Cerebellar cortex (tissue), 1 donor: ENCODE measurements around the gene OR9A2.
"Not testable (repeated sequence)": the region's sequence is repeated elsewhere in the genome, so short reads cannot be mapped to it uniquely, and the experiment has no call there.

ENCODE experiments used
- DNase-seq: peaks from one replicate; pipeline ENCODE4 v3.0.0-alpha.2; 2015; ENCODE audit warnings: low spot score

Gene OR9A2

DNA sequence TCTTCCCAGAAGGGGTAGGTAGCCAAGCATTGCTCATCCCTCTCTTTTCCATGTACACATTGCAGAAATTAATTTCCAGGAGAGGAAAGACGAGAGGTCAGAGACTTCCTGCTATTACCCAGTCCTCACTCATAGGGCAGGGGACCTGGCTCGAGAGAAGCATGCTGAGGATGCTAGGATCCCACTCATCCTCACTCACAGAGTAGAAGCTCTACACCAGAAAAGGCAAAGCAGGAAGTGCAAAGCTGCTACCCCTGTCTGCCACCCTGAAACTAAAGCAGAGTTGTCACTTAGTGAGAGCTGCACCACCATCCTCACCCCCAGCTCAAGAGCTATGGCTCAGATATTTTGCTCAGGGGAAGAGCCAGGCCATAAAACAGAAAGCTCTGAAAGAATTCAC is 9.9 kb downstream of the OR9A2 start:
- DNase-seq = no peak

GRCh38 chr7:143015926-143016490 is 10.9 kb downstream of the OR9A2 start:
- no peak for DNase-seq

- DNase-seq = no peak
Measured at GRCh38 chr7:143015084-143015483, 11.8 kb downstream of the OR9A2 start.

DNA sequence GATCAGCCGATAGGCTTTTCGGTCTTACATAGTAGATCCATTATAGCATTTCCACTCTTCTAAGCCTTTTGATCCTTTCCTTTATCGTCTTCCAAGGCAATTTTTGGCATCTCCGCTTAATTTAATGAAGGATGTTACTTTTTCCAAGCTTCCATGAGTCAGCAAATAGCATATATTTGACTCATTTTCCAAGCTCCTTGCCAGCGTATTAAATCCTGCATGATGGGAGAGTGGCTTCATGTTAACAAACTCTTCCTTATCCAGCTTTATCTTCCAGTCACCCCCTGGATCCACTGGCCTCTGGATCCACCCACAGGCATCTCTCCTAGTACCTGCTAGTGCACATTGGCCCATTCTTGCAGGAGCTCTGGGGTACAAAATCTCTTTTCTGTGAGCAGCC is 13.0 kb downstream of the OR9A2 start:
- no peak for DNase-seq

- no peak for DNase-seq
Measured at GRCh38 chr7:143013473-143013872, 13.5 kb downstream of the OR9A2 start.

- DNase-seq = no peak
Measured at GRCh38 chr7:143012409-143012808, 14.5 kb downstream of the OR9A2 start.

- DNase-seq = no peak
Measured at GRCh38 chr7:143012001-143012400, 14.9 kb downstream of the OR9A2 start.

- peak; percentile 57 for DNase-seq
Measured at GRCh38 chr7:143008007-143008901, 18.7 kb downstream of the OR9A2 start.

DNA sequence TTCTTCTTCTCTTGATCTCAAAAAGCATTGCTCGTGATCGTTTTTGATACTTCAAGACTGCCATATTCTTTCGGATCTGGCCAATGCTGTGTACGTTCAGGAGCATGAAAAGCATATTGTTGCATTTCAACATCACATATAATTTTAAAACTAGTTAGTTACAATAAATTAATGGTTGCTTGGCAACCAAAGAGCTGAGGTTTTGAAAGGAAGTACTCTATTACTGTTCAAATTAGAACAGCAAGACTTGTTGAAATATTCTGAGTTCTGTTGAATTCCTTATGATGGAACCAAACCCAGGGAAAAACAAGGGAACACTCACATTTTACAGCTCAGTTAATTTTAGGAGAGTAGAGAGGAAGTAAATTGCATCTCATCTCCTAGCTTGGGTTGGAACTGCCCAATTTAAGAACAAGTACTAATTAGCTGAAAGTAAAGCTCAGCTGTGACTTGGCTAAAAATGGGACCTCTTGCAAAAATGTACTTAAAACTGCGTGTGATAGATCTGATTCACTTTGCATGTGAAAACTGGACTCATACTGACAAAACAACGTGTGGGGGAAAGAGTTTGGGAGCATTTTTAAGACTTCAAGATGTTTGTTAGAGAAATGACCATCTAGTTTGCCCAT is 21.2 kb downstream of the OR9A2 start:
- no peak for DNase-seq

DNA sequence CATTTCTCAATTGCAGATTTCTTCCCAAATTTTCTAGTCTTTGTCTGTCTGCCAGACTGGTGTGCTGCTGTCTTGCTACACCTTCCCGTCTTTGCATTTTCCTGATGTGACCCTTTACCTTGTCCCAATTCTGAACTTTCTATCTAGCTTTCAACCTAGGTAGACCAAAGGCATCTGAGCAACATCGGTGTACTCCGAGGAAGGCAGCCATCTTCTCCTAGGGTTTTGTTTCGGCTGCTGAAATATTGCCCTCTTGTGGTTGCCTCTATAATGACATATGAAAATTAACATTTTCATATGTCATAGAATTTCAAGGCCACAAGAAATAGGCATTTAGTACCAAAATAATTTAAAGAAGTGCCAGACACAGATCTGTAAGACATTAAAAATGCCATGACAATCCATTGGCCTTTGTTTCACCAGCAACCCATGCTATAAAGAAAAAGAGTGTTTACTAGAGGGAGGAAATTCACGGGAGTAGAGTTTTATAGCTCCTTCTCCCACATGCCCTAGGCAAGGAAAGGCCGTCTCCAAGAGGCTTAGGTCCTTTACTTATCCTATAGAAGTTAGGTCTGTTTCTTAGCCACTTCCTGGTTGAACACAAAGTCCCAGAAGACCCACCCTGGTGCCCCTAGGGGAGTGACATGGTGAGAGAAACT is 23.4 kb downstream of the OR9A2 start:
- peak; percentile 27 for DNase-seq

DNA sequence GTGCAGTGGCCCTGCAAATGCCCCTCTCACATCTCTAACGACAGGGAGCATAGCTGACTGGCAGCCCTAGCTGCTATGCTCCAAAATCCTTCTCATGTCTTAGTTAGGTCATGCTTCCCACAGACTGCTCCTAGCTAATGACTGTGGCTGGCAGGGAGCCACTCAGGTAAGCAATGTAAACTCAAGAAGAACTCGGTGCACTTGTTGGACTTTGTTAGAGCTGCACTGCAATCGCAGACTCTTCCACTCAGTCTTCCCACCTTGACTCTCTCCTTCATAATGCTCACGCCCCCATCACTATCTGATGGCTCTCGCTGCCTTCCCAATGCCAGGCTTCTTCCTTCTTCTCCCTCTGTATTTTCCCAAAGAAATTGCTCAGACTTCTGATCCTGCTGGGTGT is 24.0 kb downstream of the OR9A2 start:
- DNase-seq = no peak

DNA sequence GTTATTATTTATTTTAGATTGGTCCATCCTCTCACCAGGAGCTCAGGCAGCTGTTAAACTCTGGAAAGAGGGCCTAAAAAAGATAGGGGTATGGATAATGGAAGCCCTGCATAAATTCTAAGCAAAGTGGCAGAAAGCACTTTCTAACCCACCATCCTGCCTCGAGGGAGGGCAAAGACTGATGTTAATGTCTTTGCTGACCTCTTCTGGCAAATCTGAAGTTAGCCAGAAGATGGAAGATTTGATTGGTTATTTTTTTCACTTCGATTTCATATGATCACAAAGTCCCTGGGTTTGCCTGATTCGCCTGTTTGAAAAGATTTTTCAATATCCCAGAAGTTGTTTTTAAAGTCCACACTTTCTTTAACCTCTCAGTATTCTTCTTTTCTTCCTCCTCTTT is 24.8 kb downstream of the OR9A2 start:
- DNase-seq = no peak

GRCh38 chr7:143000648-143001047 is 26.3 kb downstream of the OR9A2 start:
- no peak for DNase-seq

GRCh38 chr7:142999793-143000192 is 27.1 kb downstream of the OR9A2 start:
- no peak for DNase-seq

GRCh38 chr7:142998966-142999365 is 28.0 kb downstream of the OR9A2 start:
- no peak for DNase-seq

DNA sequence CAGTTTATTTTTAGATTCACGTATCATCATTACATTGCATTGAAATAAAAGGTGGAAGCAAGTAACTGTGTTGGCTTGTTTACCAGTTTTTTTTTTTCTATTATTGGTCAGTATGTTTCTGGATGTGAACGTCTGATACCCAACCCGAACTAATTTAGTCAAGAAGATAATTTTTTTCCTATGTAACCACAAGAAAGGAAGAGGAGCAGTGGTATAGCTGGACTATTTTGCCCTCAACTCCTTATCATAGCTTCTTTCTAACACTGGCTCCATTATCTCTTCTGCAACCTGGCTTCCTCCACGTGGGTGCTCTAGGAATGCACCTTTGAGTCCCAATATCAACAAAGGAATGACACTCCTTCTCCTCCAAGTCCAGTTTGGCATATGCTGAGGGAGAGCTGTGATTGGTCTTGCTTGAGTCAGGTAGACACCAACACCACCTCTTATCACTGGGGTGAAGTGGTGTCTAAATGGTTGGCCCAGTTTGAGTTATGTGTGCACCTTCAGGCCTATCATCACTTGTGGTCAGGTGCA is 29.4 kb downstream of the OR9A2 start:
- DNase-seq = no peak

DNA sequence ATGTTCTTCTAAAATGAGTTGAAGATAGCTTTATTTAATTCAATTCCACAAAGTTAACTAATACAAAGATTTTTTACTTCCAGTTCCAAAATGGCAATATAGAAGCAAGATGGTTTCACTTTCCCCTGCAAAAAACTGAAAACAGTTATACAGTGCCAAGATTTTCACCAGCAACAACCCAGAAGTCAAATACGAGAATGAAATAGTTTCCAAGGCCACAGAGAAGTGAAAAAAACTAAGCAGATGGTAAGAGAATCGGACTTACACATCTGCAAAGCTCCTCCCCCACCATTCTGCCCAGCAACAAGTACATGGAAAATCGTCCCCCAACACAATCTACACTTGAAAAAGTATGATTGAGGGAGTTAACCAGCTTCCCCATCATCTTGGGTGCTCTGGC is 34.5 kb downstream of the OR9A2 start:
- no peak for DNase-seq

- DNase-seq = no peak
Measured at GRCh38 chr7:142984297-142984696, 42.6 kb downstream of the OR9A2 start.

GRCh38 chr7:142983825-142984224 is 43.1 kb downstream of the OR9A2 start:
- DNase-seq = no peak

DNA sequence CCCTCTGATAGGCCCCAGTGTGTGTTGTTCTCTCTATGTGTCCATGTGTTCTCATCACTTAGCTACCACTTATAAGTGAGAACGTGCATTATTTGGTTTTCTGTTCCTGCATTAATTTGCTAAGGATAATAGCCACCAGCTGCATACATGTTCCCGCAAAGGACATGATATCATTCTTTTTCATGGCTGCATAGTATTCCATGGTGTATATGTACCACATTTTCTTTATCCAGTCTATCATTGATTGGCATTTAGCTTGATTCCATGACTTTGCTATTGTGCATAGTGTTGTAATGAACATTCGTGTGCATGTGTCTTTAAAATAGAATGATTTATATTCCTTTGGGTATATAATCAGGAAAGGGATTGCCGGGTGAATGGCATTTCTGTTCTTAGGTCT is 48.5 kb downstream of the OR9A2 start:
- not testable (repeated sequence) for DNase-seq
